Vagina (tissue), 2 donors: ENCODE measurements around the gene ZBTB7C.

Source experiments
- POLR2A ChIP-seq, 2 donors: fragments of 450-650 bp; IDR thresholded peaks; one replicate each; pipeline ENCODE4 v1.6.1; 2017; ENCODE audit warnings: antibody characterized with exemption in 2 of 2, mild to moderate bottlenecking in 2 of 2, moderate library complexity in 2 of 2
- POLR2AphosphoS5 ChIP-seq, 2 donors: sonication (generic); formaldehyde crosslinking; IDR thresholded peaks; one replicate each; pipeline ENCODE4 v1.9.0; 2017; ENCODE audit warnings: antibody characterized with exemption in 2 of 2, mild to moderate bottlenecking in 2 of 2, low read depth in 1 of 2; ENCODE audit not compliant: insufficient read depth in 1 of 2
- TF ChIP-seq, protein P1 (sequence below), 3 experiments: fragments of 450-650 bp in 2 of 3; fragments of 200-600 bp in 1 of 3; sonication (generic) in 1 of 3; IDR thresholded peaks; one replicate each; pipeline ENCODE4 v1.5.1; 2017 to 2019; ENCODE audit warnings: antibody characterized with exemption in 3 of 3, mild to moderate bottlenecking in 2 of 3, moderate library complexity in 2 of 3

DNA sequence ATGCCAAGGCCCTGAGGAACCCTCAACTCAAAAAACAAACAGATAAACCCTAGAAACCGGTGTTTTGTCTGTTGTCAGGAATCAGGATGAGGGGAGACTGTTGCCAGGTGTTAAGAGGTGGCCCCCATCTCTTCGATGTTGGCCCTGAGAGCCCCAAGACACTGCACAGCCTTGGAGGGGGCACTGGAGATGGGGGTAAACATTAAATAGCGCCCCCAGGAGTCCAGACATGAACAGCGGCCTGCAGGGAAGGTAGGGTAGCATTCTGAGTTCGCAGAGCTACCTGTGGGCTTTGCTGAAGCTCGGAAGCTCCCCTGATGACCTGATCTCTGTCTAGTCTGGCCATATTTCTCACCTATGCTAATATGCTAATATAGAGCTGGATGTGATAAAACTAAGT lies 381.1 kb downstream of the ZBTB7C start:
- TF ChIP-seq, protein P1, sequence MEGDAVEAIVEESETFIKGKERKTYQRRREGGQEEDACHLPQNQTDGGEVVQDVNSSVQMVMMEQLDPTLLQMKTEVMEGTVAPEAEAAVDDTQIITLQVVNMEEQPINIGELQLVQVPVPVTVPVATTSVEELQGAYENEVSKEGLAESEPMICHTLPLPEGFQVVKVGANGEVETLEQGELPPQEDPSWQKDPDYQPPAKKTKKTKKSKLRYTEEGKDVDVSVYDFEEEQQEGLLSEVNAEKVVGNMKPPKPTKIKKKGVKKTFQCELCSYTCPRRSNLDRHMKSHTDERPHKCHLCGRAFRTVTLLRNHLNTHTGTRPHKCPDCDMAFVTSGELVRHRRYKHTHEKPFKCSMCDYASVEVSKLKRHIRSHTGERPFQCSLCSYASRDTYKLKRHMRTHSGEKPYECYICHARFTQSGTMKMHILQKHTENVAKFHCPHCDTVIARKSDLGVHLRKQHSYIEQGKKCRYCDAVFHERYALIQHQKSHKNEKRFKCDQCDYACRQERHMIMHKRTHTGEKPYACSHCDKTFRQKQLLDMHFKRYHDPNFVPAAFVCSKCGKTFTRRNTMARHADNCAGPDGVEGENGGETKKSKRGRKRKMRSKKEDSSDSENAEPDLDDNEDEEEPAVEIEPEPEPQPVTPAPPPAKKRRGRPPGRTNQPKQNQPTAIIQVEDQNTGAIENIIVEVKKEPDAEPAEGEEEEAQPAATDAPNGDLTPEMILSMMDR (IDR thresholded peaks at IDR 0.05): no peak
- TF ChIP-seq POLR2A (IDR thresholded peaks at IDR 0.05) (no peak), POLR2AphosphoS5 (IDR thresholded peaks at IDR 0.05; ENCODE audit: insufficient read depth in 1 of 2, low read depth in 1 of 2) (no peak)
